PC-3 (cell line): ENCODE data around the gene SLAMF7.

ENCODE experiments used
- EZH2phosphoT487 ChIP-seq: fragments of 300-600 bp; sonication (generic); IDR thresholded peaks from 2 replicates; pipeline ENCODE4 v1.6.1; 2018; ENCODE audit warnings: mild to moderate bottlenecking, antibody characterized with exemption, low read length, borderline replicate concordance
- TF ChIP-seq, protein P1 (sequence below): fragments of 300-600 bp; sonication (generic); conservative IDR thresholded peaks from 2 replicates; pipeline ENCODE4 v1.5.1; 2017; ENCODE audit warnings: antibody characterized with exemption, low read depth, mild to moderate bottlenecking, low read length

DNA sequence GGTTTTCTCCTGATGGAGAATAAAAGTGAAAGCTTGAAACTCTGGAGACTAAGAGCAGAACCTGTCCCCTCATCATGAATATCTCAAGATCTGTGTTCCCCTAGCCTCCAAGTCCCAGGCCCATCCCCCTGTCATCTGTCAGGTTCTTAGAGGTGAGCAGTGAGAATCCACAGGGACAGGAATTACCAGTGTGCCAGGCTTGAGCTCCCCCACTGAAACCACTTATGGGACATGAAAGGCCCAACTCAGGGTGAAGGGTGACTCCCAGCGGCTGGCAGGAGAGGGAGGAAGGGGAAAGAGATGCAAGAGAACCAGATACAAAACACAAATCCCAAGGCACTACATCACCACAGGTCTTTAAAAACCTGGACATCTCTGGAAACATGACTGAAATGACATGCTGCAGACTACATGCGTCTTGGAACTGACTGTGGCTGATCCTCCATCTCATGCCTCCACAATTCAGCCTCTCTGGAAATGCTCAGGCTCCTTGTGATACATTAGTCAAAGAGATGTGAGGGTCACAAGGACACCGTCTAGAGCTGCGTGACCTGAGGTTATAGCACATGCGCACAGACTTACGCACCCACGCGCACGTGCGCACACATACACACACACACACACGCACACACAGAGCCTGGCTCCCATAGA lies 50.1 kb downstream of the SLAMF7 start:
- TF ChIP-seq, protein P1, sequence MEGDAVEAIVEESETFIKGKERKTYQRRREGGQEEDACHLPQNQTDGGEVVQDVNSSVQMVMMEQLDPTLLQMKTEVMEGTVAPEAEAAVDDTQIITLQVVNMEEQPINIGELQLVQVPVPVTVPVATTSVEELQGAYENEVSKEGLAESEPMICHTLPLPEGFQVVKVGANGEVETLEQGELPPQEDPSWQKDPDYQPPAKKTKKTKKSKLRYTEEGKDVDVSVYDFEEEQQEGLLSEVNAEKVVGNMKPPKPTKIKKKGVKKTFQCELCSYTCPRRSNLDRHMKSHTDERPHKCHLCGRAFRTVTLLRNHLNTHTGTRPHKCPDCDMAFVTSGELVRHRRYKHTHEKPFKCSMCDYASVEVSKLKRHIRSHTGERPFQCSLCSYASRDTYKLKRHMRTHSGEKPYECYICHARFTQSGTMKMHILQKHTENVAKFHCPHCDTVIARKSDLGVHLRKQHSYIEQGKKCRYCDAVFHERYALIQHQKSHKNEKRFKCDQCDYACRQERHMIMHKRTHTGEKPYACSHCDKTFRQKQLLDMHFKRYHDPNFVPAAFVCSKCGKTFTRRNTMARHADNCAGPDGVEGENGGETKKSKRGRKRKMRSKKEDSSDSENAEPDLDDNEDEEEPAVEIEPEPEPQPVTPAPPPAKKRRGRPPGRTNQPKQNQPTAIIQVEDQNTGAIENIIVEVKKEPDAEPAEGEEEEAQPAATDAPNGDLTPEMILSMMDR, result no peak
- TF ChIP-seq EZH2phosphoT487, result no peak
